Skeletal muscle cell (primary cell): ENCODE measurements around the gene SERF1B.
"Not testable (repeated sequence)": the region's sequence is repeated elsewhere in the genome, so short reads cannot be mapped to it uniquely, and the experiment has no call there.

Experiments
- DNase-seq: peaks from one replicate; pipeline ENCODE4 v3.0.0-alpha.2; 2010; ENCODE audit warnings: low read depth
- H3K4me3 ChIP-seq: 2 replicates; pipeline ENCODE4 v1.5.1; 2011; ENCODE audit warnings: low read depth, mild to moderate bottlenecking, control low read depth, low read length, moderate library complexity

Gene SERF1B

GRCh38 chr5:70025106-70025844 is at the start of gene SERF1B:
TSS of gene SERF1B (plus strand) at chr5:70025251. CDS start at chr5:70025452, 201 bp downstream.
- DNase-seq, H3K4me3 ChIP-seq: not testable (repeated sequence)

- not testable (repeated sequence) for DNase-seq, H3K4me3 ChIP-seq
Measured at GRCh38 chr5:69991713-69992112, 33.3 kb upstream of the SERF1B start.

- not testable (repeated sequence) for H3K4me3 ChIP-seq, DNase-seq
Measured at GRCh38 chr5:69995535-69995934, 29.5 kb upstream of the SERF1B start.

- not testable (repeated sequence) for H3K4me3 ChIP-seq, DNase-seq
Measured at GRCh38 chr5:70020660-70021059, 4.4 kb upstream of the SERF1B start.

- not testable (repeated sequence) for H3K4me3 ChIP-seq, DNase-seq
Measured at GRCh38 chr5:70025845-70026145, 744 bp downstream of the SERF1B start.

- not testable (repeated sequence) for DNase-seq
Measured at GRCh38 chr5:70031204-70031603, 6.2 kb downstream of the SERF1B start.

GRCh38 chr5:70041411-70041810 is 16.4 kb downstream of the SERF1B start:
- not testable (repeated sequence) for DNase-seq

More at GRCh38 chr5:70031204-70031603, 6.2 kb downstream of the SERF1B start:
- H3K4me3 ChIP-seq = not testable (repeated sequence)

GRCh38 chr5:70049790-70050142 is 24.7 kb downstream of the SERF1B start:
- not testable (repeated sequence) for H3K4me3 ChIP-seq, DNase-seq

More at GRCh38 chr5:70041411-70041810, 16.4 kb downstream of the SERF1B start:
- H3K4me3 ChIP-seq = not testable (repeated sequence)

GRCh38 chr5:70056289-70056942 is 31.4 kb downstream of the SERF1B start:
- not testable (repeated sequence) for DNase-seq, H3K4me3 ChIP-seq

- H3K4me3 ChIP-seq, DNase-seq: not testable (repeated sequence)
Measured at GRCh38 chr5:70057140-70057539, 32.1 kb downstream of the SERF1B start.

GRCh38 chr5:70077632-70078031 is 52.6 kb downstream of the SERF1B start:
- DNase-seq, H3K4me3 ChIP-seq: not testable (repeated sequence)

- not testable (repeated sequence) for H3K4me3 ChIP-seq, DNase-seq
Measured at GRCh38 chr5:70088907-70089464, 63.9 kb downstream of the SERF1B start.

- H3K4me3 ChIP-seq, DNase-seq: not testable (repeated sequence)
Measured at GRCh38 chr5:70091776-70092175, 66.7 kb downstream of the SERF1B start.
